Testis (tissue), 2 donors: ENCODE data around the gene CTBP2.

Source experiments
- CTCF ChIP-seq, 3 experiments: fragments of 450-650 bp in 2 of 3; fragments of 200-600 bp in 1 of 3; sonication (generic) in 1 of 3; IDR thresholded peaks; one replicate each; pipeline ENCODE4 v1.5.1; 2016 to 2019; ENCODE audit warnings: antibody characterized with exemption in 3 of 3, mild to moderate bottlenecking in 2 of 3, moderate library complexity in 1 of 3
- POLR2A ChIP-seq: fragments of 450-650 bp; IDR thresholded peaks from one replicate; pipeline ENCODE4 v1.6.1; 2017; ENCODE audit warnings: antibody characterized with exemption, mild to moderate bottlenecking, moderate library complexity

DNA sequence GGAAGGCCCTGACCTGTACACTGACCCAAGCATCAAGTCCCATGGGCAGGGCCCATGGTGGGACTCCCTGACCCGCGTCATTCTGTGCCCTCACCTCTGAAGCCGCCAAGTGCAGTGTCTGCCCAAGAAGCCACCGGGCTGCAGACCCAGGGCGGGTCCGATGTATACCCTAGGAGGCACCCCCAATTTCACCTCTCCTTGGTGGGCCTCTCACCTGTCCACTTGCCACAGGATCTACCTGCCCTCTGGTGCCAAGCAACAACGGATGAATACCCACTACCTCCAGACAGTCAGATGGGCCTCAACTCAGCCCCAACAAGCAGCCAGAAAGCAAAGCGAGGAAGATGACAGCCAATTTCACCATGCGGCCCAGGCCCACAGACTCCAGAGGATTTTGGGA lies 92.6 kb downstream of the CTBP2 start:
- TF ChIP-seq CTCF (IDR thresholded peaks at IDR 0.05) (no peak), POLR2A (no peak)
